CD4-positive, alpha-beta T cell (primary cell): Measurements from ENCODE around the gene MREG. TPM values are rescaled to one million over a fixed set of nuclear protein-coding genes. Genes with fewer than 3 reads are reported as not detected.

Experiments
- ATAC-seq: fragments of 200-7000 bp; cut with Tn5 transposase; one replicate; pipeline ENCODE4 v1.10.0; 2022; ENCODE audit warnings: mild to moderate bottlenecking; ENCODE audit not compliant: poor library complexity
- CTCF ChIA-PET: fragments of 350-600 bp; sonication (Branson Sonifier 250); formaldehyde crosslinking; loops from one replicate; lab custom pipeline; 2021; ENCODE audit warnings: antibody characterized with exemption, inconsistent platforms; lab: Charles Lee
- POLR2A ChIA-PET: fragments of 350-600 bp; sonication (Branson Sonifier 250); formaldehyde crosslinking; loops from one replicate; lab custom pipeline; 2021; ENCODE audit warnings: antibody characterized with exemption, inconsistent platforms; lab: Charles Lee
- DNase-seq, 14 experiments: peaks; one replicate each; pipeline ENCODE4 v3.0.0-alpha.2; 2013 to 2020; ENCODE audit warnings: mixed read lengths in 2 of 14
- H3K27ac ChIP-seq, 2 donors: one replicate each; pipeline versions ENCODE4 v1.5.1 to v1.7.0; 2013; ENCODE audit warnings: low read length in 2 of 2, low read depth in 1 of 2, mild to moderate bottlenecking in 1 of 2
- H3K27me3 ChIP-seq, 2 experiments: 1 replicate in 1 of 2; 2 replicates in 1 of 2; pipeline versions ENCODE4 v1.6.1 to v1.7.0; 2013; ENCODE audit warnings: low read length in 2 of 2, control low read depth in 1 of 2, mild to moderate bottlenecking in 1 of 2, moderate library complexity in 1 of 2; ENCODE audit not compliant: insufficient read depth in 2 of 2, control insufficient read depth in 1 of 2
- H3K36me3 ChIP-seq: one replicate; pipeline ENCODE4 v1.6.1; 2013; ENCODE audit warnings: low read length, control low read depth; ENCODE audit not compliant: insufficient read depth
- H3K4me1 ChIP-seq: one replicate; pipeline ENCODE4 v1.6.1; 2013; ENCODE audit warnings: low read length, control low read depth; ENCODE audit not compliant: insufficient read depth
- H3K4me3 ChIP-seq: one replicate; pipeline ENCODE4 v1.5.1; 2013; ENCODE audit warnings: mild to moderate bottlenecking, low read length, moderate library complexity
- H3K9me3 ChIP-seq, 2 experiments: 1 replicate in 1 of 2; 2 replicates in 1 of 2; pipeline versions ENCODE4 v1.6.1 to v1.7.0; 2013; ENCODE audit warnings: low read length in 2 of 2, mild to moderate bottlenecking in 2 of 2, control low read depth in 1 of 2, moderate library complexity in 1 of 2; ENCODE audit not compliant: control insufficient read depth in 1 of 2, insufficient read depth in 1 of 2
- H3K27ac Mint-ChIP-seq: one replicate; pipeline ENCODE4 v1.8.0; 2020; ENCODE audit warnings: mixed read lengths
- H3K27me3 Mint-ChIP-seq: one replicate; pipeline ENCODE4 v1.8.0; 2021; ENCODE audit warnings: mixed read lengths
- H3K36me3 Mint-ChIP-seq: one replicate; pipeline ENCODE4 v1.8.0; 2021; ENCODE audit warnings: low read depth, mixed read lengths
- H3K4me1 Mint-ChIP-seq: one replicate; pipeline ENCODE4 v1.8.0; 2021; ENCODE audit warnings: low read depth, mixed read lengths
- H3K4me3 Mint-ChIP-seq: one replicate; pipeline ENCODE4 v1.8.0; 2020; ENCODE audit warnings: mild to moderate bottlenecking, mixed read lengths
- H3K9me3 Mint-ChIP-seq: one replicate; pipeline ENCODE4 v1.8.0; 2020; ENCODE audit warnings: mixed read lengths
- CTCF ChIP-seq: fragments of 200-600 bp; IDR thresholded peaks from one replicate; pipeline ENCODE4 v1.8.0; 2022; ENCODE audit warnings: antibody characterized with exemption, mild to moderate bottlenecking
- intact Hi-C, 2 experiments: fragments of 100-400 bp; cut with DNase I in 1 of 2; cut with micrococcal nuclease in 1 of 2; formaldehyde crosslinking; loops; one replicate each; pipeline versions ENCODE4 v1.15.1 to v1.9.0; 2023 to 2025; cut with DNase I, micrococcal nuclease
- total RNA-seq, 174 experiments: library from RNA in 2 of 174; stranded (reverse) in 2 of 174; gene quantifications; one replicate each; pipeline ENCODE4 v1.2.3 and lab custom pipeline; 2021 to 2026

The MREG gene
- total RNA-seq, 2 experiments from 2014 or later: 1.8 to 2.8 TPM

- H3K9me3 Mint-ChIP-seq: no peaks in the 10 kb centered on the region
- H3K36me3 Mint-ChIP-seq: peaks cover 4% of the 10 kb centered on the region
- POLR2A ChIA-PET: no interaction called here
- H3K4me3 ChIP-seq: no peak overlapping the region
- no peaks in the 10 kb centered on the region for H3K36me3 ChIP-seq
- no peaks in the 10 kb centered on the region for H3K4me1 Mint-ChIP-seq
- no peak overlapping the region for H3K27ac Mint-ChIP-seq
- H3K4me3 Mint-ChIP-seq: no peak overlapping the region
- CTCF ChIA-PET: no interaction called here
- ATAC-seq: no peak
- intact Hi-C loops: loop anchor here in 1 of 2 experiments (5.0 kb wide), 1 partner anchor 714 kb away; no protein-coding TSS in a partner anchor
- no peaks in the 10 kb centered on the region for H3K27me3 Mint-ChIP-seq
- H3K27ac ChIP-seq: no peak overlapping the region
- TF ChIP-seq CTCF: no peak
- H3K27me3 ChIP-seq: no peaks in the 10 kb centered on the region
- H3K9me3 ChIP-seq: no peaks in the 10 kb centered on the region
- no peak for DNase-seq
- H3K4me1 ChIP-seq: no peaks in the 10 kb centered on the region
Measured at GRCh38 chr2:215952860-215953637, 60.3 kb downstream of the MREG start.

GRCh38 chr2:215951558-215951957, 61.8 kb downstream of the MREG start:
- ChIA-PET POLR2A (no interaction called here), CTCF (interaction anchor here (2.0 kb wide), 1 partner anchor 71 kb away, joined by 13 read pairs; no protein-coding TSS in a partner anchor)
- Mint-ChIP-seq H3K27ac (no peak overlapping the region), H3K27me3 (no peaks in the 10 kb centered on the region), H3K36me3 (peaks cover 11% of the 10 kb centered on the region), H3K9me3 (no peaks in the 10 kb centered on the region), H3K4me1 (no peaks in the 10 kb centered on the region), H3K4me3 (no peak overlapping the region)
- H3K9me3 ChIP-seq: no peaks in the 10 kb centered on the region
- H3K4me3 ChIP-seq: no peak overlapping the region
- TF ChIP-seq CTCF: no peak
- ATAC-seq (no peak), DNase-seq (no peak)
- no peaks in the 10 kb centered on the region for H3K36me3 ChIP-seq
- no peaks in the 10 kb centered on the region for H3K27me3 ChIP-seq
- intact Hi-C loops: loop anchor here (2.0 to 5.0 kb wide), 2 partner anchors 71 to 716 kb away; no protein-coding TSS in a partner anchor
- no peak overlapping the region for H3K27ac ChIP-seq
- no peaks in the 10 kb centered on the region for H3K4me1 ChIP-seq

- Histone ChIP-seq H3K9me3 (no peaks in the 10 kb centered on the region), H3K27me3 (no peaks in the 10 kb centered on the region), H3K27ac (no peak overlapping the region), H3K4me1 (no peaks in the 10 kb centered on the region), H3K4me3 (no peak overlapping the region), H3K36me3 (no peaks in the 10 kb centered on the region)
- no peaks in the 10 kb centered on the region for H3K4me1 Mint-ChIP-seq
- POLR2A ChIA-PET: interaction anchor here (0.6 to 0.9 kb wide), 2 partner anchors 66 to 74 kb away, joined by 3 to 4 read pairs; no protein-coding TSS in a partner anchor
- H3K4me3 Mint-ChIP-seq: no peak overlapping the region
- H3K36me3 Mint-ChIP-seq: peaks cover 25% of the 10 kb centered on the region
- intact Hi-C loops: loop anchor here (1.0 to 10.0 kb wide), 4 partner anchors 73 to 717 kb away; no protein-coding TSS in a partner anchor
- CTCF ChIA-PET: interaction anchor here (0.8 to 2.0 kb wide), 4 partner anchors 11 to 73 kb away, joined by 3 to 13 read pairs (median 4); no protein-coding TSS in a partner anchor
- peak; percentile 63 for TF ChIP-seq CTCF
- no peak overlapping the region for H3K27ac Mint-ChIP-seq
- DNase-seq (peak in 3 of 14 experiments; percentile 40 to 51 (median 46)), ATAC-seq (peak; percentile 54)
- no peaks in the 10 kb centered on the region for H3K27me3 Mint-ChIP-seq
- no peaks in the 10 kb centered on the region for H3K9me3 Mint-ChIP-seq
Measured at GRCh38 chr2:215949991-215950404, 63.4 kb downstream of the MREG start.
